Caco-2 (cell line): ENCODE results near the gene SBNO2. TPM values are rescaled to one million over a fixed set of nuclear protein-coding genes. Genes with fewer than 3 reads are reported as not detected.
A peak's percentile ranks its signal among the peaks of the same experiment; 100 is the strongest.

Experiments
- BruUV-seq: library from RNA; stranded (reverse); fragments of 400-500 nt; replicated peaks from 2 replicates; lab custom pipeline; 2021; lab: Mats Ljungman, UMichigan
- CTCF ChIA-PET: fragments of 300-600 bp; sonication (Branson Sonifier 250); formaldehyde crosslinking; loops from one replicate; lab custom pipeline; 2022; ENCODE audit warnings: antibody characterized with exemption; lab: Charles Lee
- POLR2A ChIA-PET: fragments of 300-600 bp; sonication (Branson Sonifier 250); formaldehyde crosslinking; loops from one replicate; lab custom pipeline; 2022; ENCODE audit warnings: antibody characterized with exemption; lab: Charles Lee
- DNase-seq, 2 experiments: peaks; one replicate each; pipeline versions ENCODE4 v3.0.0 to v3.0.0-alpha.2; 2020 to 2022
- H3K27me3 ChIP-seq: replicated peaks from 2 replicates; pipeline ENCODE4 v1.6.0; 2011; ENCODE audit warnings: low read length; ENCODE audit not compliant: control insufficient read depth, insufficient read depth
- H3K36me3 ChIP-seq: 2 replicates; pipeline ENCODE4 v1.5.1; 2011; ENCODE audit warnings: low read length; ENCODE audit not compliant: control insufficient read depth, insufficient read depth
- H3K4me1 ChIP-seq: fragments of 250-450 bp; sonication (Bioruptor Pico); 2 replicates; pipeline ENCODE4 v1.5.1; 2020; ENCODE audit warnings: mild to moderate bottlenecking
- H3K4me3 ChIP-seq: 2 replicates; pipeline ENCODE4 v1.5.1; 2011; ENCODE audit warnings: low read depth, mild to moderate bottlenecking, control low read depth, low read length
- H3K9me3 ChIP-seq: fragments of 250-450 bp; sonication (Bioruptor Pico); 2 replicates; pipeline ENCODE4 v1.5.1; 2020; ENCODE audit warnings: mild to moderate bottlenecking, moderate library complexity
- H3K27ac Mint-ChIP-seq: one replicate; pipeline ENCODE4 v1.8.0; 2022; ENCODE audit warnings: mixed read lengths; ENCODE audit not compliant: unreplicated experiment
- H3K27me3 Mint-ChIP-seq: one replicate; pipeline ENCODE4 v1.8.0; 2022; ENCODE audit warnings: mixed read lengths; ENCODE audit not compliant: insufficient read depth, unreplicated experiment
- H3K36me3 Mint-ChIP-seq: one replicate; pipeline ENCODE4 v1.8.0; 2022; ENCODE audit warnings: mild to moderate bottlenecking, mixed read lengths; ENCODE audit not compliant: insufficient read depth, unreplicated experiment
- H3K4me1 Mint-ChIP-seq: one replicate; pipeline ENCODE4 v1.8.0; 2022; ENCODE audit warnings: low read depth, mixed read lengths; ENCODE audit not compliant: unreplicated experiment
- H3K4me3 Mint-ChIP-seq: one replicate; pipeline ENCODE4 v1.8.0; 2022; ENCODE audit warnings: mild to moderate bottlenecking, moderate library complexity, mixed read lengths; ENCODE audit not compliant: unreplicated experiment
- H3K9me3 Mint-ChIP-seq: one replicate; pipeline ENCODE4 v1.8.0; 2022; ENCODE audit warnings: mixed read lengths; ENCODE audit not compliant: unreplicated experiment
- CTCF ChIP-seq, 2 experiments: fragments of 200-600 bp in 1 of 2; IDR thresholded peaks; 1 replicate in 1 of 2; 2 replicates in 1 of 2; pipeline versions ENCODE4 v1.5.1 to v1.8.0; 2011 to 2022; ENCODE audit warnings: antibody characterized with exemption in 1 of 2, control low read depth in 1 of 2, inconsistent platforms in 1 of 2, low read depth in 1 of 2, low read length in 1 of 2, mild to moderate bottlenecking in 1 of 2, moderate library complexity in 1 of 2; ENCODE audit not compliant: insufficient read depth in 1 of 2, severe bottlenecking in 1 of 2, unreplicated experiment in 1 of 2
- intact Hi-C: fragments of 100-400 bp; cut with micrococcal nuclease; formaldehyde crosslinking; loops from one replicate; pipeline ENCODE4 v1.10.0; 2022; ENCODE audit not compliant: unreplicated experiment
- total RNA-seq: library from RNA; stranded (reverse); gene quantifications from 2 replicates; pipeline ENCODE4 v1.2.3, GENCODE V29; 2022

Gene SBNO2
- total RNA-seq, 1 experiment from 2014 or later = 41.2 TPM

GRCh38 chr19:1074544-1075283 lies 99.4 kb downstream of the SBNO2 start:
- peak overlapping the region; percentile 90 for H3K27ac Mint-ChIP-seq
- Histone ChIP-seq H3K9me3 (no peaks in the 10 kb centered on the region), H3K27me3 (no peaks in the 10 kb centered on the region), H3K36me3 (no peaks in the 10 kb centered on the region; the same call in 1 of the 2 replicates), H3K4me1 (peaks cover 9% of the 10 kb centered on the region; the same call in 1 of the 2 replicates), H3K4me3 (no peak overlapping the region)
- H3K4me1 Mint-ChIP-seq = peaks cover 15% of the 10 kb centered on the region
- peaks cover 41% of the 10 kb centered on the region for H3K36me3 Mint-ChIP-seq
- no peak for TF ChIP-seq CTCF (IDR thresholded peaks at IDR 0.05; ENCODE audit: insufficient read depth in 1 of 2, low read depth in 1 of 2, low read length in 1 of 2, severe bottlenecking in 1 of 2, unreplicated experiment in 1 of 2)
- CTCF ChIA-PET = interaction anchor here (1.3 kb wide), 1 partner anchor 10 kb away, joined by 3 read pairs; no protein-coding TSS in a partner anchor
- H3K27me3 Mint-ChIP-seq = no peaks in the 10 kb centered on the region
- BruUV-seq = no TSS peak
- no peak for DNase-seq
- POLR2A ChIA-PET = interaction anchor here (1.5 kb wide), 1 partner anchor 10 kb away, joined by 13 read pairs; no protein-coding TSS in a partner anchor
- intact Hi-C loops = loop anchor here (1.0 kb wide), 1 partner anchor 9 kb away; no protein-coding TSS in a partner anchor
- no peaks in the 10 kb centered on the region for H3K9me3 Mint-ChIP-seq
- H3K4me3 Mint-ChIP-seq = no peak overlapping the region

- Mint-ChIP-seq H3K36me3 (peaks cover 46% of the 10 kb centered on the region), H3K4me3 (no peak overlapping the region), H3K9me3 (no peaks in the 10 kb centered on the region), H3K27ac (no peak overlapping the region), H3K4me1 (peaks cover 15% of the 10 kb centered on the region), H3K27me3 (no peaks in the 10 kb centered on the region)
- no peak overlapping the region for H3K4me3 ChIP-seq
- H3K9me3 ChIP-seq = no peaks in the 10 kb centered on the region
- no peaks in the 10 kb centered on the region; the same call in 1 of the 2 replicates for H3K36me3 ChIP-seq
- H3K27me3 ChIP-seq = no peaks in the 10 kb centered on the region
- no peak for DNase-seq
- BruUV-seq = no TSS peak
- POLR2A ChIA-PET = no interaction called here
- no peak for TF ChIP-seq CTCF (IDR thresholded peaks at IDR 0.05; ENCODE audit: insufficient read depth in 1 of 2, low read depth in 1 of 2, low read length in 1 of 2, severe bottlenecking in 1 of 2, unreplicated experiment in 1 of 2)
- intact Hi-C loops = no loop called here
- peaks cover 9% of the 10 kb centered on the region; the same call in 1 of the 2 replicates for H3K4me1 ChIP-seq
- CTCF ChIA-PET = no interaction called here
Measured at GRCh38 chr19:1073956-1074517, 100.0 kb downstream of the SBNO2 start.

- no peaks in the 10 kb centered on the region for H3K27me3 ChIP-seq
- Mint-ChIP-seq H3K27me3 (no peaks in the 10 kb centered on the region), H3K9me3 (no peaks in the 10 kb centered on the region), H3K36me3 (peaks cover 53% of the 10 kb centered on the region), H3K27ac (no peak overlapping the region), H3K4me3 (no peak overlapping the region), H3K4me1 (peaks cover 15% of the 10 kb centered on the region)
- no peaks in the 10 kb centered on the region; the same call in 1 of the 2 replicates for H3K36me3 ChIP-seq
- H3K4me1 ChIP-seq = peaks cover 9% of the 10 kb centered on the region; the same call in 1 of the 2 replicates
- no peak overlapping the region for H3K4me3 ChIP-seq
- ChIA-PET POLR2A (interaction anchor here (0.6 kb wide), 1 partner anchor 47 kb away, joined by 3 read pairs; the partner anchor contains the start of gene CNN2), CTCF (no interaction called here)
- TF ChIP-seq CTCF (IDR thresholded peaks at IDR 0.05; ENCODE audit: insufficient read depth in 1 of 2, low read depth in 1 of 2, low read length in 1 of 2, severe bottlenecking in 1 of 2, unreplicated experiment in 1 of 2) = no peak
- DNase-seq = no peak
- intact Hi-C loops = no loop called here
- no TSS peak for BruUV-seq
- H3K9me3 ChIP-seq = no peaks in the 10 kb centered on the region
Measured at GRCh38 chr19:1073063-1073955, 100.8 kb downstream of the SBNO2 start.
